ENCODE results near the gene APBB2. TPM values are rescaled to one million over a fixed set of nuclear protein-coding genes. Genes with fewer than 3 reads are reported as not detected.
A peak's percentile ranks its signal among the peaks of the same experiment; 100 is the strongest.
"Not testable (repeated sequence)": the region's sequence is repeated elsewhere in the genome, so short reads cannot be mapped to it uniquely, and the experiment has no call there.

The APBB2 gene
- total and polyA plus RNA-seq, 4 donors = 82.2 to 104 (median 91.6) TPM

DNA sequence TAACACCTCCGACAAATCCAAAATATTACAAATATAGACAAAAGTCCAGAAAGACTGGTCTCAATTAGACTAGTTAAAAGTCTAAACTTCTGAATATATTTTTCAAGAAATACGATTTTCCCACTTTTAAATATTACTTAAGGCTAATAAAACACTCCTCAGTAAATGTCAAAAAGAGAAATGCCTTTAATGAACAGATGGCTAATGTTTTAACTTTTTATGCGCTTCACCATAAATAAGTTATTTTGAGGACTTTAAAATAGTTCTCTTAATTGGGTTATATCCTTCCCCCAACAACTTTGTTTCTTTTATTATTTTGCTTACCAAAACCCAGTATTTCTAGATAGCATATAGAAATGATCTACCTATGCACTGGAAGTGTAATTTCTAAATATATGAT is 201.4 kb downstream of the APBB2 start:
- no CpG with 5 or more reads among the region's 3 CpGs for WGBS (ENCODE audit: insufficient coverage)

GRCh38 chr4:41012293-41012692 is 202.0 kb downstream of the APBB2 start:
- no peak overlapping the region for H3K27ac ChIP-seq (ENCODE audit: low read depth, low read length)
- H3K4me1 ChIP-seq (ENCODE audit: control insufficient read depth, insufficient read depth, low read length) = peaks cover 5% of the 10 kb centered on the region
- no peaks in the 10 kb centered on the region for H3K27me3 ChIP-seq (ENCODE audit: control insufficient read depth, insufficient read depth, low read length)
- peak in 1 of 6 donors; percentile 55 for DNase-seq (ENCODE audit: low read depth in 4 of 6, low spot score in 6 of 6)
- WGBS (ENCODE audit: insufficient coverage) = no CpG with 5 or more reads among the region's 2 CpGs
- no peak overlapping the region for H3K4me3 ChIP-seq (ENCODE audit: low read depth, low read length)
- H3K36me3 ChIP-seq (ENCODE audit: control insufficient read depth, insufficient read depth, low read length) = peaks cover 7% of the 10 kb centered on the region
- no peaks in the 10 kb centered on the region for H3K9me3 ChIP-seq (ENCODE audit: control insufficient read depth, insufficient read depth, low read length)

More for the DNA sequence above, 201.4 kb downstream of the APBB2 start:
- DNase-seq (ENCODE audit: low read depth in 4 of 6, low spot score in 6 of 6) = no peak
- no peaks in the 10 kb centered on the region for H3K27me3 ChIP-seq (ENCODE audit: control insufficient read depth, insufficient read depth, low read length)
- H3K27ac ChIP-seq (ENCODE audit: low read depth, low read length) = no peak overlapping the region
- H3K36me3 ChIP-seq (ENCODE audit: control insufficient read depth, insufficient read depth, low read length) = peaks cover 7% of the 10 kb centered on the region
- H3K4me1 ChIP-seq (ENCODE audit: control insufficient read depth, insufficient read depth, low read length) = peaks cover 5% of the 10 kb centered on the region
- no peak overlapping the region for H3K4me3 ChIP-seq (ENCODE audit: low read depth, low read length)
- H3K9me3 ChIP-seq (ENCODE audit: control insufficient read depth, insufficient read depth, low read length) = no peaks in the 10 kb centered on the region

DNA sequence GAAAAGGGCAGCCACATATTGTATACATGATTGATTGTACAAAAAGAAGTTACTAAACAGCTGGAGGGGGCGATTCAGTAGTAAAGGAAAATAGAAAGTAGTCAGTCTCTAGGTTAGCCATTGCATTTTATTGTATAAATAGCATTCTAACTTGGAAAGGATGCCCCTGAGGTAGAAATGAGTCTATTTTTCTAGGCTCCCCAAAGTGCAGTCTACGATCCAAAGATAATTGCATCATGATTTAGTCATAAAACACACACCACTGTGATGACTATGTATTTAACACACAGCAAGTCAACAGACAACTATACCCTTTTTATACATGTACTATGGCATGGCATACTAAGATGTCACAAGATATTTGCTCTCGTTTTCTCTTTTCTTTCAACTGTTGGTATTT is 204.9 kb downstream of the APBB2 start:
- H3K9me3 ChIP-seq (ENCODE audit: control insufficient read depth, insufficient read depth, low read length) = no peaks in the 10 kb centered on the region
- peaks cover 7% of the 10 kb centered on the region for H3K36me3 ChIP-seq (ENCODE audit: control insufficient read depth, insufficient read depth, low read length)
- H3K4me1 ChIP-seq (ENCODE audit: control insufficient read depth, insufficient read depth, low read length) = peaks cover 5% of the 10 kb centered on the region
- DNase-seq (ENCODE audit: low read depth in 4 of 6, low spot score in 6 of 6) = peak in 1 of 6 donors; percentile 85
- no CpG with 5 or more reads among the region's 3 CpGs for WGBS (ENCODE audit: insufficient coverage)
- no peak overlapping the region for H3K27ac ChIP-seq (ENCODE audit: low read depth, low read length)
- no peak overlapping the region for H3K4me3 ChIP-seq (ENCODE audit: low read depth, low read length)
- H3K27me3 ChIP-seq (ENCODE audit: control insufficient read depth, insufficient read depth, low read length) = no peaks in the 10 kb centered on the region

GRCh38 chr4:41006141-41006540 is 208.2 kb downstream of the APBB2 start:
- Histone ChIP-seq H3K4me3 (ENCODE audit: low read depth, low read length) (no peak overlapping the region), H3K27me3 (ENCODE audit: control insufficient read depth, insufficient read depth, low read length) (no peaks in the 10 kb centered on the region), H3K4me1 (ENCODE audit: control insufficient read depth, insufficient read depth, low read length) (no peaks in the 10 kb centered on the region), H3K27ac (ENCODE audit: low read depth, low read length) (no peak overlapping the region), H3K36me3 (ENCODE audit: control insufficient read depth, insufficient read depth, low read length) (no peaks in the 10 kb centered on the region), H3K9me3 (ENCODE audit: control insufficient read depth, insufficient read depth, low read length) (no peaks in the 10 kb centered on the region)
- no peak for DNase-seq (ENCODE audit: low read depth in 4 of 6, low spot score in 6 of 6)
- 90% methylated on average over 1 of the region's 4 CpGs for WGBS (ENCODE audit: insufficient coverage)

DNA sequence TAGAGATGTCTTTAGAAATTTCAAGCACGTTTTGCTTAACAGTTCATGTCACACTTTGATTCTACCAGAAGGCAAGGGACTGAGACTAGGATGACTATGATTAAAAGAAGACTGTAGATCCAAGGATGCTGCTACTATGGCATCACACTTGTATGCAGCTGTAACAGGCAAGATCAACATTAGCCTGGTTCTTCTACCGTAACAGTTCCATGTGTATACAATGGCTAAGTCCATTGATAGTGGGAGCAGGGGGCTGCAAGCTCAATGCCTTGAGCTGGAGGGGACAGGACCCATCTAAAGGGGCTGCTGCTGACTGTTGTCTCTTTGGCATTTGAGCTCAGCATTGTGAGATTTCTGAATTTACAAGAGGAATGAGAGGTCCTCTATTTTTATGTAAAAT is 212.0 kb downstream of the APBB2 start:
- Histone ChIP-seq H3K4me1 (ENCODE audit: control insufficient read depth, insufficient read depth, low read length) (no peaks in the 10 kb centered on the region), H3K27me3 (ENCODE audit: control insufficient read depth, insufficient read depth, low read length) (no peaks in the 10 kb centered on the region), H3K4me3 (ENCODE audit: low read depth, low read length) (no peak overlapping the region), H3K36me3 (ENCODE audit: control insufficient read depth, insufficient read depth, low read length) (no peaks in the 10 kb centered on the region), H3K9me3 (ENCODE audit: control insufficient read depth, insufficient read depth, low read length) (no peaks in the 10 kb centered on the region), H3K27ac (ENCODE audit: low read depth, low read length) (no peak overlapping the region)
- 86% methylated on average over 1 of the region's 2 CpGs for WGBS (ENCODE audit: insufficient coverage)
- DNase-seq (ENCODE audit: low read depth in 4 of 6, low spot score in 6 of 6) = no peak

DNA sequence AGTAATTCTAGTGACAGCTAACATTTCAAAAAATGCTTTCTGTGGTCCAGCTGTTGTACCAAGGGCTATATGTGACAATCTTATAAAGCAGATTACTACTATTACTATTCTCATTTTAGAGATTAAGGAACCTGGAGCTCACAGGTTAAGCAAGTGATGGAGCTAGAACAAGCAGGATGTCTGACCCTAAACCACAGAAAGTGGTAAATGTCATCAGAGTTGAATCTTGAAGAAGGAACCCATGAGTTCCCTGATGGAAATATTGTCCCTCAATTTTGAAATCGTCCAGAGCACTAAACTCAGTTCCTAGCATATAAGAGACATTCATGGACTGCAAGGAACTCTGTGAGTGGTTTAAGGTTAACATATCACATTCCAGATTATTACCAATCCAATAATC is 214.0 kb downstream of the APBB2 start:
- no CpG with 5 or more reads among the region's 1 CpG for WGBS (ENCODE audit: insufficient coverage)
- Histone ChIP-seq H3K36me3 (ENCODE audit: control insufficient read depth, insufficient read depth, low read length) (no peaks in the 10 kb centered on the region), H3K9me3 (ENCODE audit: control insufficient read depth, insufficient read depth, low read length) (no peaks in the 10 kb centered on the region), H3K27ac (ENCODE audit: low read depth, low read length) (no peak overlapping the region), H3K4me1 (ENCODE audit: control insufficient read depth, insufficient read depth, low read length) (no peaks in the 10 kb centered on the region), H3K4me3 (ENCODE audit: low read depth, low read length) (no peak overlapping the region), H3K27me3 (ENCODE audit: control insufficient read depth, insufficient read depth, low read length) (no peaks in the 10 kb centered on the region)
- DNase-seq (ENCODE audit: low read depth in 4 of 6, low spot score in 6 of 6) = no peak

- no peak overlapping the region for H3K4me3 ChIP-seq (ENCODE audit: low read depth, low read length)
- no peaks in the 10 kb centered on the region for H3K36me3 ChIP-seq (ENCODE audit: control insufficient read depth, insufficient read depth, low read length)
- 79% methylated on average over 3 of the region's 10 CpGs for WGBS (ENCODE audit: insufficient coverage)
- no peaks in the 10 kb centered on the region for H3K9me3 ChIP-seq (ENCODE audit: control insufficient read depth, insufficient read depth, low read length)
- no peaks in the 10 kb centered on the region for H3K4me1 ChIP-seq (ENCODE audit: control insufficient read depth, insufficient read depth, low read length)
- H3K27me3 ChIP-seq (ENCODE audit: control insufficient read depth, insufficient read depth, low read length) = no peaks in the 10 kb centered on the region
- DNase-seq (ENCODE audit: low read depth in 4 of 6, low spot score in 6 of 6) = no peak
- H3K27ac ChIP-seq (ENCODE audit: low read depth, low read length) = no peak overlapping the region
These were observed 215.5 kb downstream of the APBB2 start for GRCh38 chr4:40998675-40999358.

DNA sequence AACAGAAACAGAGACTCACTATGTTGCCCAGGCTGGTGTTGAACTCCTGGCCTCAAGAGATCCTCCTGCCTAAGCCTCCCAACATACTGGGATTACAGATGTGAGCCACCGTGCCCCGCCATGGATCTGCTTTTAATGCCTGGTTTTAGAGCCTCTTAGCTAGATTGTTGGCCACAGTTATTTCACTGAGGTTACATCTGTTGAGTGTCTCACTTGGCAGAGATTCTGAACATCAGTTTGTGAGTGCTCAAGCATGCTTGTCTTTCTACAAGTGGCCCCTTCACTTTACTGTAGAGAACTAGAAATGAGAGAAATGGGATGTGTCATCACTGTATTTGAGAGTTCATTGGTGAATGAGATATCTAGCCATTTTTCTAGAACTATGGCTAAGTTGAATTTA is 218.5 kb downstream of the APBB2 start:
- no peak overlapping the region for H3K27ac ChIP-seq (ENCODE audit: low read depth, low read length)
- H3K4me3 ChIP-seq (ENCODE audit: low read depth, low read length) = no peak overlapping the region
- no peaks in the 10 kb centered on the region for H3K9me3 ChIP-seq (ENCODE audit: control insufficient read depth, insufficient read depth, low read length)
- WGBS (ENCODE audit: insufficient coverage) = no CpG with 5 or more reads among the region's 2 CpGs
- no peaks in the 10 kb centered on the region for H3K27me3 ChIP-seq (ENCODE audit: control insufficient read depth, insufficient read depth, low read length)
- no peaks in the 10 kb centered on the region for H3K36me3 ChIP-seq (ENCODE audit: control insufficient read depth, insufficient read depth, low read length)
- H3K4me1 ChIP-seq (ENCODE audit: control insufficient read depth, insufficient read depth, low read length) = peaks cover 4% of the 10 kb centered on the region
- no peak for DNase-seq (ENCODE audit: low read depth in 4 of 6, low spot score in 6 of 6)

DNA sequence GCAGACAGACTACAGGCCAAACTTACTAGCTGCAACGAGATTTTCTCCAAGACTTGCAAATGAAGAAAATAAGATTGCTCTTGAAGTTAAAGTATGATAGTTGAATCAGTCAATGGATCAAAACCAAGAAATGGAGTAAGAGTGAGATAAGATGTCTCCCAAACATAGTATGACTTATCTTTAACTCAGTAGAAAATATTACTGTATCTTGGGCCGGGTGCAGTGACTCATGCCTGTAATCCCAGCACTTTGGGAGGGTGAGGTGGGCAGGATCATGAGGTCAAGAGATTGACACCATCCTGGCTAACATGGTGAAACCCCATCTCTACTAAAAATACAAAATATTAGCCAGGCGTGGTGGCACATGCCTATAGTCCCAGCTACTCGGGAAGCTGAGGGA is 220.0 kb downstream of the APBB2 start:
- WGBS (ENCODE audit: insufficient coverage) = 100% methylated on average over 1 of the region's 4 CpGs

GRCh38 chr4:40993296-40993693 is 221.0 kb downstream of the APBB2 start:
- not testable (repeated sequence) for H3K27me3 ChIP-seq (ENCODE audit: control insufficient read depth, insufficient read depth, low read length); H3K4me1 ChIP-seq (ENCODE audit: control insufficient read depth, insufficient read depth, low read length); H3K27ac ChIP-seq (ENCODE audit: low read depth, low read length); H3K36me3 ChIP-seq (ENCODE audit: control insufficient read depth, insufficient read depth, low read length); H3K4me3 ChIP-seq (ENCODE audit: low read depth, low read length); H3K9me3 ChIP-seq (ENCODE audit: control insufficient read depth, insufficient read depth, low read length); DNase-seq (ENCODE audit: low read depth in 4 of 6, low spot score in 6 of 6)
- no CpG with 5 or more reads among the region's 2 CpGs for WGBS (ENCODE audit: insufficient coverage)

More for the DNA sequence above, 220.0 kb downstream of the APBB2 start:
- H3K27me3 ChIP-seq (ENCODE audit: control insufficient read depth, insufficient read depth, low read length); H3K4me3 ChIP-seq (ENCODE audit: low read depth, low read length); H3K36me3 ChIP-seq (ENCODE audit: control insufficient read depth, insufficient read depth, low read length); H3K27ac ChIP-seq (ENCODE audit: low read depth, low read length); DNase-seq (ENCODE audit: low read depth in 4 of 6, low spot score in 6 of 6); H3K9me3 ChIP-seq (ENCODE audit: control insufficient read depth, insufficient read depth, low read length); H3K4me1 ChIP-seq (ENCODE audit: control insufficient read depth, insufficient read depth, low read length): not testable (repeated sequence)

All from spinal cord (tissue), 10 donors.